Lung (tissue), 13 donors: ENCODE results near the gene PC. TPM values are rescaled to one million over a fixed set of nuclear protein-coding genes. Genes with fewer than 3 reads are reported as not detected.
"Not testable (repeated sequence)": the region's sequence is repeated elsewhere in the genome, so short reads cannot be mapped to it uniquely, and the experiment has no call there.

ENCODE experiments used
- ATAC-seq: fragments of 200-7000 bp; cut with Tn5 transposase; one replicate; pipeline ENCODE4 v1.9.1; 2020; ENCODE audit warnings: moderate number of reproducible peaks; ENCODE audit not compliant: insufficient read depth, low FRiP score
- DNase-seq, 3 donors: peaks; one replicate each; pipeline ENCODE4 v3.0.0-alpha.2; 2013 to 2017
- H3K27ac ChIP-seq, 2 donors: one replicate each; pipeline ENCODE4 v1.5.1; 2013; ENCODE audit warnings: mild to moderate bottlenecking in 2 of 2, moderate library complexity in 2 of 2, control low read depth in 1 of 2, inconsistent platforms in 1 of 2, low read depth in 1 of 2, low read length in 1 of 2
- H3K27me3 ChIP-seq, 3 donors: one replicate each; pipeline ENCODE4 v1.5.1; 2013; ENCODE audit warnings: low read length in 2 of 3; ENCODE audit not compliant: control insufficient read depth in 3 of 3, insufficient read depth in 3 of 3
- H3K36me3 ChIP-seq, 4 donors: one replicate each; pipeline ENCODE4 v1.5.1; 2013; ENCODE audit warnings: low read length in 4 of 4, mild to moderate bottlenecking in 1 of 4, moderate library complexity in 1 of 4; ENCODE audit not compliant: control insufficient read depth in 4 of 4, insufficient read depth in 4 of 4
- H3K4me1 ChIP-seq, 5 donors: one replicate each; pipeline ENCODE4 v1.5.1; 2013; ENCODE audit warnings: low read length in 5 of 5, mild to moderate bottlenecking in 2 of 5, moderate library complexity in 1 of 5; ENCODE audit not compliant: control insufficient read depth in 5 of 5, insufficient read depth in 5 of 5
- H3K4me3 ChIP-seq: one replicate; pipeline ENCODE4 v1.5.1; 2013; ENCODE audit warnings: mild to moderate bottlenecking, control low read depth, moderate library complexity
- H3K9ac ChIP-seq, 2 donors: one replicate each; pipeline ENCODE4 v1.5.1; 2013; ENCODE audit warnings: low read length in 2 of 2, control low read depth in 1 of 2; ENCODE audit not compliant: insufficient read depth in 1 of 2
- H3K9me3 ChIP-seq, 4 donors: one replicate each; pipeline ENCODE4 v1.5.1; 2013; ENCODE audit warnings: low read length in 3 of 4, mild to moderate bottlenecking in 1 of 4, moderate library complexity in 1 of 4; ENCODE audit not compliant: control insufficient read depth in 4 of 4, insufficient read depth in 3 of 4
- CTCF ChIP-seq: IDR thresholded peaks from 2 replicates; pipeline ENCODE4 v1.5.1; 2012; ENCODE audit warnings: mild to moderate bottlenecking; ENCODE audit errors: control extremely low read depth, extremely low read depth
- WGBS, 2 donors: extraction: QIAGEN DNeasy Blood & Tissue Kit; methylation state at CpG; one replicate each; pipeline ENCODE4 v1.1.7; 2013; 5-methylcytosine and 5-hydroxymethylcytosine counted together
- polyA plus RNA-seq, 2 donors: library from polyadenylated mRNA; stranded (reverse); fragments of 200-250 nt; gene quantifications; one replicate each; pipeline ENCODE4 v1.2.1, GENCODE V29; 2013
- small RNA-seq: library from RNA; depleted of rRNA; stranded (forward); fragments of <200 nt; gene quantifications from one replicate; pipeline ENCODE3, GENCODE V24; 2014; ENCODE audit warnings: low replicate concordance
- total RNA-seq, 2 donors: library from RNA; depleted of rRNA in 1 of 2; stranded (reverse); fragments of >200 nt in 1 of 2; gene quantifications; one replicate each; pipeline ENCODE4 v1.2.1, GENCODE V29; 2014 to 2021
- donor health status: control.
- donor health status: control.
- donor health status: Bipolar disorder and iron deficiency.
- donor health status: healthy.
- donor health status: DM: yes; HTN: yes; CAD: no.

Gene PC
- total and polyA plus RNA-seq, 4 donors: 5.5 to 32.5 (median 12.0) TPM

GRCh38 chr11:66810576-66811185 is 147.5 kb downstream of the PC start:
- no peak for DNase-seq
- WGBS, 2 donors: 90 to 93% methylated on average over 1 of the region's 1 CpG

GRCh38 chr11:66809592-66809991 is 148.6 kb downstream of the PC start:
- no peak for TF ChIP-seq CTCF
- Histone ChIP-seq H3K4me3 (no peak overlapping the region), H3K27ac (no peak overlapping the region), H3K9me3 (no peaks in the 10 kb centered on the region), H3K27me3 (no peaks in the 10 kb centered on the region), H3K9ac (no peak overlapping the region), H3K4me1 (peaks cover 0 to 1% (median 0%) of the 10 kb centered on the region in 5 donors), H3K36me3 (peaks cover 0 to 2% (median 0%) of the 10 kb centered on the region in 4 donors)
- DNase-seq: no peak
- no peak for ATAC-seq
- WGBS, 2 donors: 95% methylated on average over 3 of the region's 3 CpGs

More at GRCh38 chr11:66810576-66811185, 147.5 kb downstream of the PC start:
- no peak for TF ChIP-seq CTCF
- H3K9ac ChIP-seq: no peak overlapping the region
- no peak overlapping the region for H3K27ac ChIP-seq
- H3K4me1 ChIP-seq: no peaks in the 10 kb centered on the region
- no peak for ATAC-seq
- no peaks in the 10 kb centered on the region for H3K36me3 ChIP-seq
- H3K9me3 ChIP-seq: no peaks in the 10 kb centered on the region
- H3K4me3 ChIP-seq: no peak overlapping the region
- no peaks in the 10 kb centered on the region for H3K27me3 ChIP-seq

DNA sequence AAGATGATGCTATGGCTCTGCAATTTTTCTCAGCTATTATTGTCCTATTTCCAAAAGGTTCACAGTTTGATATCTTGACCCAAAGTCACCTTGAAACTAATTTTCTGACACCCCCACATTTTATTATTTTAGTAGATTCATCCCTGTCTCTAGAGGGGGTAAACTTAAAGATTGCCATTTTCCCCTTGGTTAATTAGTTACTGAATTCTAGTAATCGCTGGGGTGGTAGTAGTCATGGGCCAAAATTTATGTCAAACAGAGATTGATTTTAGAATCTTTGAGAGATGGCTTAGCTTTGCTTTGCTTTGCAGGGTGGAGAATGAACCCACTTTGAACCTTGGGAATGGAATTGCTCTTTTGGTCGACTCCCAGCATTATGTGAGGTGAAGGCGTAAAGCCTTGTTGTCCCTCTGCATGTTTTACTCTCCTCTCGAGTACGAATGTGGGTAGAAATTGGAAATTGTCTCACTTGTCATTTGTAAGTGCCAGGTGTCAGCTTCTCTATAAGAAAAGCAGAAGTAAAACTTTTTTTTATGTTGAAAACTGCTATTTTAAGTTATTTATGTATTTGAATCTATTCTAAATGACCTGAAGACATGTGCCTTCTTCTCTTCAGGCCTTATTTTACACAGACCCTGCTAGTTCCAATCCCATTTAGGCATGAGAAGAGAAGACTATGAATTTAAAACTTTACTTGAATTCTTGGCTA is 157.3 kb downstream of the PC start:
- Histone ChIP-seq H3K9me3 (no peaks in the 10 kb centered on the region), H3K4me1 (peaks cover 0 to 1% (median 0%) of the 10 kb centered on the region in 5 donors), H3K27me3 (no peaks in the 10 kb centered on the region), H3K27ac (no peak overlapping the region), H3K4me3 (no peak overlapping the region), H3K36me3 (peaks cover 0 to 3% (median 0%) of the 10 kb centered on the region in 4 donors), H3K9ac (no peak overlapping the region)
- DNase-seq (no peak), ATAC-seq (no peak)
- TF ChIP-seq CTCF: no peak
- WGBS, 2 donors: 78 to 88% methylated on average over 5 of the region's 5 CpGs

DNA sequence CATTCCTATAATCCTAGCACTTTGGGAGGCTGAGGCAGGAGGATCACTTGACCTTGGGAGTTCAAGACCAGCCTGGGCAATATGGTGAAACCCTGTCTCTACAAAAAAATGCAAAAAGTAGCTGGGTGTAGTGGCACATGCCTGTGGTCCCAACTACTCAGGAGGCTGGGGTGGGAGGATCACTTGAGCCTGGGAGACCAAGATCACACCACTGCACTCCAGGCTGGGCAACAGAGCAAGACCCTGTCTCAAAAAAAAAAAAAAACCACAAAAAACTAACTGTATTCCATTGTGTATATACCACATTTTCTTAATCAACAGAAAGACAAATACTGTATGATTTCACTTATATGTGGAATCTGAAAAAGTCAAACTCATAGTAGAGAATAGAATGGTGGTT is 158.4 kb downstream of the PC start:
- H3K4me1 ChIP-seq, H3K27ac ChIP-seq, H3K27me3 ChIP-seq, H3K9ac ChIP-seq, H3K9me3 ChIP-seq, H3K4me3 ChIP-seq, H3K36me3 ChIP-seq, ATAC-seq, DNase-seq: not testable (repeated sequence)

Small RNAs within 50 kb of the gene (small RNA-seq; reads per million reads assigned to genes)
- not detected for gene MIR3163
- not detected for gene RNU7-23P

Other genes with a start within 250 kb of the PC start
- 10 to 100 TPM; 13.2 to 16.1 TPM for gene SPTBN2, start 229.2 kb downstream of the PC start, total RNA-seq
- 1 to 10 TPM; 4.7 to 9.4 TPM for gene SPTBN2, start 229.2 kb downstream of the PC start, polyA plus RNA-seq
- 10 to 100 TPM; 19.5 to 22.8 TPM for gene RCE1, start 114.9 kb downstream of the PC start, total RNA-seq
- gene RCE1, start 114.9 kb downstream of the PC start, polyA plus RNA-seq: 10 to 100 TPM in 1 of 2 donors, 1 to 10 TPM in 1; 8.7 to 24.0 TPM
- 10 to 100 TPM in 1 of 2 donors, 1 to 10 TPM in 1; 4.6 to 34.4 TPM for gene LRFN4, start 101.3 kb downstream of the PC start, total RNA-seq
- 10 to 100 TPM; 15.0 to 15.6 TPM for gene LRFN4, start 101.3 kb downstream of the PC start, polyA plus RNA-seq
- gene C11orf86, start 16.9 kb upstream of the PC start, total RNA-seq: not detected
- gene C11orf86, start 16.9 kb upstream of the PC start, polyA plus RNA-seq: not detected
- under 1 TPM in 1 of 2 donors, not detected in 1; 0.25 TPM for gene SYT12, start 64.8 kb upstream of the PC start, total RNA-seq
- under 1 TPM; 0.12 to 0.17 TPM for gene SYT12, start 64.8 kb upstream of the PC start, polyA plus RNA-seq
- 10 to 100 TPM in 1 of 2 donors, 1 to 10 TPM in 1; 7.3 to 17.5 TPM for gene RHOD, start 98.5 kb upstream of the PC start, total RNA-seq
- 10 to 100 TPM; 15.4 to 39.3 TPM for gene RHOD, start 98.5 kb upstream of the PC start, polyA plus RNA-seq
- gene KDM2A, start 160.9 kb upstream of the PC start, total RNA-seq: 100 to 1,000 TPM in 1 of 2 donors, 10 to 100 TPM in 1; 81.8 to 102 TPM
- 10 to 100 TPM; 30.6 to 44.6 TPM for gene KDM2A, start 160.9 kb upstream of the PC start, polyA plus RNA-seq